Activated naive CD4-positive, alpha-beta T cell treated with anti-CD3 and anti-CD28 coated beads for 36 hours (primary cell): ENCODE data around the gene TMEM30B. TPM values are rescaled to one million over a fixed set of nuclear protein-coding genes. Genes with fewer than 3 reads are reported as not detected.
"Not testable (repeated sequence)": the region's sequence is repeated elsewhere in the genome, so short reads cannot be mapped to it uniquely, and the experiment has no call there.

Experiments used
- CTCF ChIA-PET: fragments of 350-600 bp; sonication (Branson Sonifier 250); formaldehyde crosslinking; loops from one replicate; lab custom pipeline; 2021; ENCODE audit warnings: antibody characterized with exemption; lab: Charles Lee
- DNase-seq: peaks from one replicate; pipeline ENCODE4 v3.0.0-alpha.2; 2020
- H3K27ac Mint-ChIP-seq: one replicate; pipeline ENCODE4 v1.8.0; 2021; ENCODE audit warnings: mild to moderate bottlenecking, mixed read lengths
- H3K27me3 Mint-ChIP-seq: one replicate; pipeline ENCODE4 v1.8.0; 2021; ENCODE audit warnings: low read depth, mixed read lengths
- H3K36me3 Mint-ChIP-seq: one replicate; pipeline ENCODE4 v1.8.0; 2021; ENCODE audit warnings: low read depth, mixed read lengths
- H3K4me1 Mint-ChIP-seq: one replicate; pipeline ENCODE4 v1.8.0; 2021; ENCODE audit warnings: low read depth, mixed read lengths
- H3K4me3 Mint-ChIP-seq: one replicate; pipeline ENCODE4 v1.8.0; 2021; ENCODE audit warnings: mild to moderate bottlenecking, moderate library complexity, mixed read lengths
- H3K9me3 Mint-ChIP-seq: one replicate; pipeline ENCODE4 v1.8.0; 2021; ENCODE audit warnings: mixed read lengths
- intact Hi-C: fragments of 100-400 bp; cut with micrococcal nuclease; formaldehyde crosslinking; loops from one replicate; pipeline ENCODE4 v1.15.1; 2023
- total RNA-seq, 2 experiments: library from RNA; stranded (reverse); gene quantifications; one replicate each; pipeline ENCODE4 v1.2.3, GENCODE V29; 2021

The TMEM30B gene
- total RNA-seq, 2 experiments from 2014 or later: 2.8 to 3.0 TPM

DNA sequence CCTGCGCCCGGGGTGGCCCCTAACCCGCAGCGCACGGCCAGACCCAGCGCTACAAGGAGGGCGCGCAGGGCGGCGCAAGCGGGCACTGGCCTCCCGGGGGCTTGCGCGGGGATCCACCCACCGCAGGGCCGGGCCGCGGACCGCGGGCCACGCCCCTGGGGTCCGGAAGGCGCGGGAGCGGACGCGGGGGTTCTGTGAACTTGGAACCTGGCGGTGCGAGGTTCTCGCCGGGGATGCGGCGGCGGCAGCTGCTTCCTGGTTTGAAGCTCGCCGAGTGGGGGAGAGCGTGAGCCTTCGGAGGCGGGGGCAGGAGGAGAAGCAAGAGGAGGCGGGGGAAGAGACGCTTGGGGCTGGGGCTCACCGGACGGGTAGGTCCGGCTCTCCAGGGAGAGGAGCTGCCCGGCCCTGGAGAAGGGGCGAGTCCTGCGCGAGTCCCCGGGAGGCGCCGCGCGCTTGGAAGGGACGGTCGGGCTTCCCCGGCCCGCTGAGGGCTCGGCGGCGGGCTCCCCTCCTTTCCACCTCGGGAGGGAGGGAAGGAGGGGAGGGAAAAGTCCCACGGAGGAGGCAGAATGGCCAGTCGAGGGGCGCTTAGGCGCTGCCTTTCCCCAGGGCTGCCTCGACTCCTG, 40.4 kb upstream of the TMEM30B start, which contains the start of gene PRKCH:
PRKCH (plus strand) TSS at position 195 of the 626 bp plus-strand sequence. CDS start 523 bp downstream, outside the sequence.
- peaks cover 25% of the 10 kb centered on the region for H3K4me1 Mint-ChIP-seq
- H3K27me3 Mint-ChIP-seq: no peaks in the 10 kb centered on the region
- peak within 1 kb of the TSS; percentile 99 for H3K4me3 Mint-ChIP-seq

DNA sequence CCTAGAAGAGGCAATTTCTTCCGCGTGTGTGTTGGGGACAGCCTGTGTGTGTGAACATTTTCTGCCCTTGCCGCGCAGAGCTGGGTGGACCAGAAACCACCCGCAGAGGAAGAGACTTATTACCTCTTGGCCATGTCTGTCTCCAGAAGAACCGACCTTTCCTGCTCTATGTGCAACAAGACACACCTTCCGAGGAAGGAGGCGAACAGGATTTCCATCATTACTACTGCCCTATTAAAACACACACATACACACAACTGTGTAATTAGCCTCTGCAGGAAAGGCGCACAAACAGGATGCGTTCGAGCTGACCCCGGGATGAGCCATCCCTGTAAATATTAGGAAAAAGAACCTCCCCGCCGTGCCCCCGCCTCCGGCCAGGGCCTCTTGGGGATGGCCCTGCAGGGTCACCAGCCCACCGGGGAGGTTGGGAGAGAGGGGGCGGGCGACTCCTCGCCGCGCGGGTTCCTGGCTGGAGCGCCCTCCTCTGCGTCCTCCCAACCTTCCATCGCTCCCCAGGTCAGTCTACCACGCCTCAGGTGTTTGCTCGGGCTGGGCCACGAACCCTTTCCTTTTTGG, 39.8 kb upstream of the TMEM30B start:
- no peaks in the 10 kb centered on the region for H3K27me3 Mint-ChIP-seq
- CTCF ChIA-PET: interaction anchor here (1.1 to 1.6 kb wide), 2 partner anchors 11 to 16 kb away, joined by 3 to 4 read pairs; no protein-coding TSS in a partner anchor

More for the DNA sequence above, 40.4 kb upstream of the TMEM30B start, which contains the start of gene PRKCH:
- CTCF ChIA-PET: interaction anchor here (1.1 to 2.6 kb wide), 3 partner anchors 10 to 24 kb away, joined by 3 to 10 read pairs (median 4); no protein-coding TSS in a partner anchor
- intact Hi-C loops: loop anchor here (1.0 to 5.0 kb wide), 4 partner anchors 24 to 301 kb away; no protein-coding TSS in a partner anchor
- peak within 1 kb of the TSS; percentile 95 for H3K27ac Mint-ChIP-seq
- no peaks in the 10 kb centered on the region for H3K9me3 Mint-ChIP-seq
- DNase-seq: peak; percentile 91
- H3K36me3 Mint-ChIP-seq: peaks cover 35% of the 10 kb centered on the region

DNA sequence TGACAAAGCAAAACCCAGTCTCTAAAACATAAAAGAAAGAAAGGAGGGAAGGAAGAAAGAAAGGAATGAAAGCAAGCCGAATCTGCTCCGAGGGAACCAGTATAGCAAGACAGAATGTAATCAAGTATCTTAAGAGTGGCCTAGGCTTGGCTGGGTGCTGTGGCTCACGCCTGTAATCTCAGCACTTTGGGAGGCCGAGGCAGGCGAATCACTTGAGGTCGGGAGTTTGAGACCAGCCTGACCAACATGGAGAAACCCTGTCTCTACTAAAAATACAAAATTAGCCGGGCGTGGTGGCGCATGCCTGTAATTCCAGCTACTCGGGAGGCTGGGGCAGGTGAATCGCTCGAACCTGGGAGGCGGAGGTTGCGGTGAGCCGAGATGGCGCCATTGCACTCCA, 39.0 kb upstream of the TMEM30B start:
- H3K4me1 Mint-ChIP-seq: peaks cover 12% of the 10 kb centered on the region
- H3K9me3 Mint-ChIP-seq: not testable (repeated sequence)

More for the DNA sequence above, 39.8 kb upstream of the TMEM30B start:
- intact Hi-C loops: loop anchor here (1.0 to 5.0 kb wide), 2 partner anchors 24 to 301 kb away; no protein-coding TSS in a partner anchor
- Mint-ChIP-seq H3K9me3 (no peaks in the 10 kb centered on the region), H3K4me3 (peak overlapping the region; percentile 55), H3K36me3 (peaks cover 32% of the 10 kb centered on the region), H3K27ac (no peak overlapping the region), H3K4me1 (peaks cover 19% of the 10 kb centered on the region)
- no peak for DNase-seq

DNA sequence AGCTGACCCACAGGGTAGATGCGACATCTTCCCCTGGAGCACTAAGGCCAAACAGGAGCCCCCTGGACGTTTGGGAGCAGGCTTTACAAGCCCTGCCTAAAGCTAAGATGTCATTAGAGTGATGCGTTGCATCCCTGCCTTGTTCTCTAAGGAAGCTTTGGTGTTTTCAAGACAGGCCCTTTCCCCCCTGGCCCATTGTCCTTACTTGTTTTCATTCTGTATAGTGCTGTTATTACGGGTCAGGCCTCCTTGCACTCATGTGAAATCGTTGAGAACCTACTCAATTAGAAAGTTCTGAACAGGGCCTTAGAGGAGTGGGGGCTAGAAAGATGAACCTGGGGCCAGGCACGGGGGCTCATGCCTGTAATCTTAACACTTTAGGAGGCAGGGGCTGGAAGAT, 38.6 kb upstream of the TMEM30B start:
- DNase-seq: no peak
- Mint-ChIP-seq H3K9me3 (peaks cover 3% of the 10 kb centered on the region), H3K27ac (no peak overlapping the region), H3K4me3 (no peak overlapping the region), H3K27me3 (no peaks in the 10 kb centered on the region), H3K36me3 (peaks cover 22% of the 10 kb centered on the region), H3K4me1 (peaks cover 7% of the 10 kb centered on the region)
- CTCF ChIA-PET: interaction anchor here (0.5 to 1.9 kb wide), 4 partner anchors 11 to 447 kb away, joined by 3 to 7 read pairs (median 3); no protein-coding TSS in a partner anchor
- intact Hi-C loops: loop anchor here (5.0 kb wide), 1 partner anchor 303 kb away; no protein-coding TSS in a partner anchor

More for the DNA sequence above, 39.0 kb upstream of the TMEM30B start:
- not testable (repeated sequence) for H3K27ac Mint-ChIP-seq, H3K27me3 Mint-ChIP-seq, H3K4me3 Mint-ChIP-seq, DNase-seq
- intact Hi-C loops: loop anchor here (5.0 kb wide), 1 partner anchor 302 kb away; no protein-coding TSS in a partner anchor
- CTCF ChIA-PET: interaction anchor here (1.3 to 1.6 kb wide), 2 partner anchors 16 to 22 kb away, joined by 3 read pairs; no protein-coding TSS in a partner anchor
- peaks cover 24% of the 10 kb centered on the region for H3K36me3 Mint-ChIP-seq

DNA sequence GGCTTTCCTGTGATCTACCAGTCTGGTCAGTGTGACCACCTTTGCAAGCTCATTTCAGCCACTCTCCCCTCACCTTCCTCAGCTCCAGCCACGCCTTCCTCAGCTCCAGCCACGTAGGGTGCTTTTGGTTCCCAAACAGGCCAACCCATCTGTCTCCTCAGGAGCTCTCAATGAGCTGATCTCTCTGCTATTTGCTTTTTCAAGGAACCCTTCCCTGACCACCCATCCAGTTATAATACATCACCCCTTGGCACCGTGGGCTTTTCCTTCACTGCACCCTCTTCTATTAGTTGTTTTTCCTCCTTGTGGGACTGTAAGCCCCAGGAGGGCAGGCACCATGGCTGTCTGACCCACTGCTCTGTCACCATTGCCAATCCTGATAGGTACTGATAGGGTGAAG, 37.9 kb upstream of the TMEM30B start:
- CTCF ChIA-PET: interaction anchor here (0.5 to 1.9 kb wide), 4 partner anchors 10 to 448 kb away, joined by 3 to 7 read pairs (median 3); no protein-coding TSS in a partner anchor
- Mint-ChIP-seq H3K9me3 (peaks cover 7% of the 10 kb centered on the region), H3K4me1 (peaks cover 4% of the 10 kb centered on the region), H3K4me3 (no peak overlapping the region), H3K36me3 (peaks cover 22% of the 10 kb centered on the region), H3K27ac (no peak overlapping the region), H3K27me3 (no peaks in the 10 kb centered on the region)
- intact Hi-C loops: no loop called here
- no peak for DNase-seq

DNA sequence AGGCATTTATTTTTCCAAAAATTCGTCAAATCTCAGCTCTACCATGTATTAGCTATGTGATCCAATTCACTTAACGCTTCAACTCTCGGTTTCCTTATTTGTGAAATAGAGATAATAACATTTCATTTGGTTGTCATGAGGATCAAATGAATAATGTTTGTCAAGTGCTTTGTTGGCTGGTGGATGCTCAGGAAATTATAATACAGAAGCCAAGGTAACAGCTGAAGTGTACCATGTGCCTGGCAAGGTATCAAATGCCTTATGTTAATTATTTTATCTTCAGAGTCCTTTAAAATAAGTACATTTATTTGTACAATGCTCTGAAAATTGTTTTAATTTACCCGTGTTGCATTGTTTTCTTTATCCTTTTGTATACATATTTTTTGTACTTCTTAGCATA, 34.2 kb upstream of the TMEM30B start:
- CTCF ChIA-PET: interaction anchor here (0.8 kb wide), 1 partner anchor 462 kb away, joined by 3 read pairs; no protein-coding TSS in a partner anchor
- intact Hi-C loops: no loop called here
- no peak overlapping the region for H3K4me3 Mint-ChIP-seq
- H3K36me3 Mint-ChIP-seq: peaks cover 15% of the 10 kb centered on the region
- H3K4me1 Mint-ChIP-seq: peaks cover 7% of the 10 kb centered on the region
- H3K27ac Mint-ChIP-seq: no peak overlapping the region
- no peak for DNase-seq
- H3K9me3 Mint-ChIP-seq: peaks cover 24% of the 10 kb centered on the region
- H3K27me3 Mint-ChIP-seq: no peaks in the 10 kb centered on the region

DNA sequence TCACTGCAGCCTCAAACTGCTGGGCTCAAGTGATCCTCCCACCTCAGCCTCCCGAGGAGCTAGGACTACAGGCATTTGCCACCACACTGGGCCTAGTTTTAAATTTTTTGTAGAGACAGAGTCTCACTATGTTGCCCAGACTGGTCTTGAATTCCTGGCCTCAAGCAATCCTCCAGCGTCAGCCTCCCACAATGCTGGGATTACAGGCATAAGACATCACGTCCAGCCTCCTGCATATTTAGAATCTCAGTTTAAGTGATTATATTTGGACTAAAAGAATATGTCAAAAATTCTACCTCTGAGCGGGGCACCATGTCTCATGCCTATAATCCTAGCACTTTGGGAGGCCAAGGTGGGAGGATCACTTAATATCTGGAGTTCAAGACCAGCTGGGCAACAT, 27.6 kb upstream of the TMEM30B start:
- CTCF ChIA-PET: interaction anchor here (0.5 to 1.7 kb wide), 4 partner anchors 10 to 97 kb away, joined by 3 to 7 read pairs (median 3); no protein-coding TSS in a partner anchor
- DNase-seq, H3K27me3 Mint-ChIP-seq, intact Hi-C loops, H3K4me3 Mint-ChIP-seq, H3K27ac Mint-ChIP-seq: not testable (repeated sequence)
- Mint-ChIP-seq H3K9me3 (peaks cover 37% of the 10 kb centered on the region), H3K36me3 (peaks cover 33% of the 10 kb centered on the region), H3K4me1 (peaks cover 18% of the 10 kb centered on the region)

DNA sequence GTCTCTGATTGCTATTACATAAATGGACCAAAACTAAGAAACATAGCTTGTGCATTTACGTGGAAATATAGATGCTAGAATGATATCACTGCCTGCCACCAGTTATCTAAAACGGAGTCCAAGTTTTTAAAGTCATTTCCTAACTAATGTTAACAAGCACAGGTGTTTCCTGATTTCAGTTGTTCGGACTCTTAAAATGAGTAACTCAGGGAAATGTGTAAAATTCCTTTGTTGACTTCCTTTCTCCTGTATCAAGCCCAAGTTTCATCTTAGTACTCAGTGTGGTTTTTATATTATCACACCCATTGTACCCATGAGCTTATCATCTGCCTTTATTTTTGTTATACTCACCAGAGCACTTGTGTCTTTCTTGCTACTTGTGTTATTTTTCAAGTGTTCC, 27.1 kb upstream of the TMEM30B start:
- Mint-ChIP-seq H3K27me3 (no peaks in the 10 kb centered on the region), H3K36me3 (peaks cover 33% of the 10 kb centered on the region)
- CTCF ChIA-PET: interaction anchor here (0.5 to 1.7 kb wide), 3 partner anchors 11 to 97 kb away, joined by 3 to 7 read pairs (median 3); no protein-coding TSS in a partner anchor

DNA sequence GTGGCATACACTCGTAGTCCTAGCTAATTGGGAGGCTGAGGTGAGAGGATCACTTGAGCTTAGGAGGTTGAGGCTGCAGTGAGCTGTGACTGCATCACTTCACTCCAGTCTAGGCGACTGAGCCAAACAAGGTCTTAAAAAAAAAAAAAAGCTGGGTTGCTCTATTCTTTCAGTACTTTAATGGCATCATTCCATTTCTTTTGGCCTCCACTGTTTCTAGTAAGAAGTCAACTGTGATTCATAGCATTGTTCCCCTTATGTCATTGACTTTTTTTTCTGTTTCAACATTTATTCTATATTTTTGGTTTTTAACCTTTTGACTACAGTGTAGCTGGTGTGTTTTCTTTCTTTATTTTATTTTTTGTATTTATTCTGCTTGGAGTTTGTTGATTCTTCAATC, 23.6 kb upstream of the TMEM30B start:
- H3K9me3 Mint-ChIP-seq: peaks cover 18% of the 10 kb centered on the region
- CTCF ChIA-PET: interaction anchor here (0.6 to 1.2 kb wide), 5 partner anchors 8 to 207 kb away, joined by 3 to 10 read pairs (median 4); partner anchors contain the start of gene PRKCH
- H3K4me3 Mint-ChIP-seq: no peak overlapping the region
- intact Hi-C loops: no loop called here
- peaks cover 25% of the 10 kb centered on the region for H3K4me1 Mint-ChIP-seq
- no peaks in the 10 kb centered on the region for H3K27me3 Mint-ChIP-seq
- H3K27ac Mint-ChIP-seq: no peak overlapping the region
- peaks cover 15% of the 10 kb centered on the region for H3K36me3 Mint-ChIP-seq
- no peak for DNase-seq

More for the DNA sequence above, 27.1 kb upstream of the TMEM30B start:
- no peak for DNase-seq
- intact Hi-C loops: no loop called here
- Mint-ChIP-seq H3K4me1 (peaks cover 18% of the 10 kb centered on the region), H3K4me3 (no peak overlapping the region), H3K9me3 (peaks cover 38% of the 10 kb centered on the region), H3K27ac (no peak overlapping the region)

DNA sequence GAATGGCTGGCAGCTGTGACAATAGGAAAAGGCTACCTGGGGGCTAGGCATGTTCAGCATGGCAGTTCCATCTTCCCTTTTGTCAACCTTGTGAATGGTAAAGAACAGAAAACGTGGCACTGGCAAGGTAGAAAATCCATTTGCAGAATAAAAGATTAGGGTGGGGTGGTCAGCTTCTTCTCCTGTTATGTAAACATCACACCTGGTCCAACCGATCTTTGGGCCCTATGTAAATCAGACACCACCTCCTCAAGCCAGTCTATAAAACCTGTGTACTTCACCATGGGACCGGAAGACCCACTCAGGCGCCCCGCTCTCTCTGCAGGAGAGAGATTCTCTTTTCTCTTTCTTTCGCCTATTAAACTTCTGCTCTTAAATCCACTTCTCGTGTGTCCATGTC, 19.6 kb upstream of the TMEM30B start:
- CTCF ChIA-PET: no interaction called here
- intact Hi-C loops: no loop called here
- Mint-ChIP-seq H3K4me3 (no peak overlapping the region), H3K36me3 (peaks cover 2% of the 10 kb centered on the region), H3K27ac (no peak overlapping the region), H3K9me3 (peaks cover 6% of the 10 kb centered on the region), H3K4me1 (peaks cover 51% of the 10 kb centered on the region), H3K27me3 (no peaks in the 10 kb centered on the region)
- DNase-seq: no peak

DNA sequence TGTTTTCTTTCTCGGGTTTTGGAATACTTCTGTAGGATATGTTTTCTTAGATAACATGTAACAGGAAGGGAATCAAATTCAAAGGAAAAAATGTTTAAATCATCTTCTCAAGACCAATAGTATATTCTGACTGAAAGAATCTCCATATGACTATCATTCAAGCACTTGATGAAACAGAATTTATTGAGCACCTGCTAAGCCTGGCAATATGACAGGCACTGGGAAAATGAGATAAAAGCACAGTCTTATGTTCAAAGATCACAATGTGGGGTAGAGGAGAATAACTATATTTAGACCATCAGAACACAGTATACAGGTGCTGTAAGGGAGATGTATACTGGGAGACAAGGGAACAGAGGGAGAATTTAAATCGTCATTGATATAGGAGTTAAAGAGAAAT, 19.1 kb upstream of the TMEM30B start:
- H3K4me1 Mint-ChIP-seq: peaks cover 51% of the 10 kb centered on the region
- H3K36me3 Mint-ChIP-seq: no peaks in the 10 kb centered on the region
- CTCF ChIA-PET: interaction anchor here (1.0 kb wide), 1 partner anchor 38 kb away, joined by 3 read pairs; no protein-coding TSS in a partner anchor
- intact Hi-C loops: no loop called here
- H3K27me3 Mint-ChIP-seq: no peaks in the 10 kb centered on the region
- peak overlapping the region; percentile 48 for H3K27ac Mint-ChIP-seq
- no peak for DNase-seq
- H3K4me3 Mint-ChIP-seq: no peak overlapping the region
- H3K9me3 Mint-ChIP-seq: peaks cover 6% of the 10 kb centered on the region

DNA sequence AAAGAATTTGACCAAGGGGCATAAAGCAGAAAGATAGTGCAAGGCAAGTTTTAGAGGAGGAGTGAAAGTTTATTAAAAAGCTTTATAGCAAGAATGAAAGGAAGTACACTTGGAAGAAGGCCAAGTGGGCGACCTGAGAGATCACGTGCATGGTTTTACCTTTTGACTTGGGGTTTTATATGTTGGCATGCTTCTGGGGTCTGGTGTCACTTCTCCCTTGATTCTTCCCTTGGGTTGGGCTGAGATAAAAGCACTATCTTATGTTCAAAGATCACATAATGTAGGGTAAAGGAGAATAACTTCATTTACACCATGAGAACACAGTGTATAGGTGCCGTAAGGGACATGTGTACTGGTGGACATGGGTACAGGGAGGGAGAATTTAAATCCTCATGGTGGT, 17.7 kb upstream of the TMEM30B start:
- CTCF ChIA-PET: interaction anchor here (0.6 to 1.6 kb wide), 5 partner anchors 13 to 539 kb away, joined by 3 to 4 read pairs (median 4); no protein-coding TSS in a partner anchor
- DNase-seq: peak; percentile 30
- Mint-ChIP-seq H3K4me1 (peaks cover 51% of the 10 kb centered on the region), H3K4me3 (no peak overlapping the region), H3K27ac (peak overlapping the region; percentile 68), H3K27me3 (no peaks in the 10 kb centered on the region), H3K9me3 (peaks cover 3% of the 10 kb centered on the region), H3K36me3 (no peaks in the 10 kb centered on the region)
- intact Hi-C loops: loop anchor here (5.0 kb wide), 1 partner anchor 463 kb away; the partner anchor contains the start of gene SNAPC1
